GM12874 (cell line): ENCODE measurements around the gene BCAR3.

Experiments
- CTCF ChIP-seq: IDR thresholded peaks from 2 replicates; pipeline ENCODE4 v1.5.1; 2011; ENCODE audit warnings: low read depth, mild to moderate bottlenecking, control low read depth, low read length, moderate library complexity; ENCODE audit not compliant: insufficient read depth

BCAR3 gene

GRCh38 chr1:93681101-93681988 is at the start of gene BCAR3:
Gene BCAR3 (minus strand): TSS chr1:93681837. CDS start chr1:93674930, 6,907 bp downstream.
- TF ChIP-seq CTCF: peak; percentile 58

- no peak for TF ChIP-seq CTCF
Observed at GRCh38 chr1:93730621-93731020, 49.0 kb upstream of the BCAR3 start.

GRCh38 chr1:93729906-93730305 is 48.3 kb upstream of the BCAR3 start:
- TF ChIP-seq CTCF: no peak

- no peak for TF ChIP-seq CTCF
Observed at GRCh38 chr1:93729502-93729901, 47.9 kb upstream of the BCAR3 start.

- no peak for TF ChIP-seq CTCF
Observed at GRCh38 chr1:93728480-93729131, 47.0 kb upstream of the BCAR3 start.

GRCh38 chr1:93723733-93724270 is 42.2 kb upstream of the BCAR3 start:
- TF ChIP-seq CTCF: no peak

GRCh38 chr1:93723110-93723509 is 41.5 kb upstream of the BCAR3 start:
- TF ChIP-seq CTCF: no peak
